Muscle layer of colon (tissue), 2 donors: ENCODE data around the gene INHBB.
"Not testable (repeated sequence)": the region's sequence is repeated elsewhere in the genome, so short reads cannot be mapped to it uniquely, and the experiment has no call there.

ENCODE experiments used
- H3K27ac ChIP-seq: one replicate; pipeline ENCODE4 v1.7.0; 2013; ENCODE audit warnings: low read depth, mild to moderate bottlenecking, low read length, moderate library complexity
- H3K27me3 ChIP-seq, 2 donors: one replicate each; pipeline ENCODE4 v1.7.0; 2013; ENCODE audit warnings: low read length in 2 of 2, mild to moderate bottlenecking in 2 of 2; ENCODE audit not compliant: insufficient read depth in 2 of 2, control insufficient read depth in 1 of 2
- H3K36me3 ChIP-seq: one replicate; pipeline ENCODE4 v1.7.0; 2013; ENCODE audit warnings: mild to moderate bottlenecking, low read length; ENCODE audit not compliant: insufficient read depth
- H3K4me1 ChIP-seq: one replicate; pipeline ENCODE4 v1.7.0; 2013; ENCODE audit warnings: mild to moderate bottlenecking, low read length; ENCODE audit not compliant: insufficient read depth
- H3K4me3 ChIP-seq, 2 donors: one replicate each; pipeline ENCODE4 v1.7.0; 2013; ENCODE audit warnings: low read length in 2 of 2, low read depth in 1 of 2, mild to moderate bottlenecking in 1 of 2, moderate library complexity in 1 of 2
- H3K9ac ChIP-seq: one replicate; pipeline ENCODE4 v1.7.0; 2013; ENCODE audit warnings: low read length
- H3K9me3 ChIP-seq: one replicate; pipeline ENCODE4 v1.7.0; 2013; ENCODE audit warnings: mild to moderate bottlenecking, low read length
- donor health status: abdominal sarcoma.
- donor health status: Adenocarcinoma of cecum.

The INHBB gene

DNA sequence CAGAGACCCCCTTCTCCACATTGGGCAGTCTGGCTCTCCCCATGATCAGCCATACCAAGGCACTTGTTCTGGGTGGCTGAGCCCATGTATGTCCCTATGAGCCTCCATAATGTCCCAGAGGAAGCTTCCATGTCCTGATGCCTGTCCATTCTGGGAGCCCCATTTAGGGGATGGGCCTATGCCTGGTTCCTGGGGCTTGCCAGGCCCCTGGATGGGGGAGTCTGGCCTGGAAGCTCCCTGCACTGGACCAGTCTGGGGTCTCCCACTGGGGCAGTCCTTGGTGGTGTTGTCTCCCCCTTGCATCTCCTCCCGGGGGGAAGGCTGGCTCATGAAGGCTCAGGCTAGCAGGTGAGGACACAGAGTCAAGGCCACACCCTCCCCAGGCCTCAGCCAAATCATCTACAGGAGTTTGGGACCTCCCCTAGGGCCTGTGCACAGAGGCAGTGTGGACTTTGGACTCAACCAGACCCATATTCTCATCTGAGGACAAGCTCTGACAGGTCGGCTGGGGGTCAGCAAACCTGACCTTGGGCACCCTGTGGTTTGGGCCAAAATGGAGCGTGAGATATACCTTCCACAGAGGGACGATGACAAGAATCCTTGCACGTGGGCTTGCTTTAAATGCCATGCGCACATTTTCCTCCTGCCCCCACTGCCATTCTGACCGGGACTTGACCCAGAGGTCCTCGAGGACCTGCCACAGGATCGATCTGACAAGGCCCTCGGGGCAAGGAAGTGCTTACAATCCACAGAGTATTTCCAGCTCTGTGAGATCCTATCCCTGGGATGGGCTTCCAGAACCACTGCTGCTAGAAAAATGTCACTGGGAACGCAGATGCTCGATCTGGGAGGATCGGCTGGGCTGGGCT, 38.8 kb downstream of the INHBB start:
- no peaks in the 10 kb centered on the region for H3K36me3 ChIP-seq
- no peak overlapping the region for H3K4me3 ChIP-seq
- H3K9me3 ChIP-seq: no peaks in the 10 kb centered on the region
- H3K9ac ChIP-seq: no peak overlapping the region
- no peak overlapping the region for H3K27ac ChIP-seq
- no peaks in the 10 kb centered on the region for H3K4me1 ChIP-seq
- no peaks in the 10 kb centered on the region for H3K27me3 ChIP-seq

- Histone ChIP-seq H3K9me3 (no peaks in the 10 kb centered on the region), H3K27ac (no peak overlapping the region), H3K9ac (no peak overlapping the region), H3K36me3 (no peaks in the 10 kb centered on the region), H3K27me3 (no peaks in the 10 kb centered on the region), H3K4me3 (no peak overlapping the region), H3K4me1 (no peaks in the 10 kb centered on the region)
Observed at GRCh38 chr2:120385355-120386127, 39.6 kb downstream of the INHBB start.

DNA sequence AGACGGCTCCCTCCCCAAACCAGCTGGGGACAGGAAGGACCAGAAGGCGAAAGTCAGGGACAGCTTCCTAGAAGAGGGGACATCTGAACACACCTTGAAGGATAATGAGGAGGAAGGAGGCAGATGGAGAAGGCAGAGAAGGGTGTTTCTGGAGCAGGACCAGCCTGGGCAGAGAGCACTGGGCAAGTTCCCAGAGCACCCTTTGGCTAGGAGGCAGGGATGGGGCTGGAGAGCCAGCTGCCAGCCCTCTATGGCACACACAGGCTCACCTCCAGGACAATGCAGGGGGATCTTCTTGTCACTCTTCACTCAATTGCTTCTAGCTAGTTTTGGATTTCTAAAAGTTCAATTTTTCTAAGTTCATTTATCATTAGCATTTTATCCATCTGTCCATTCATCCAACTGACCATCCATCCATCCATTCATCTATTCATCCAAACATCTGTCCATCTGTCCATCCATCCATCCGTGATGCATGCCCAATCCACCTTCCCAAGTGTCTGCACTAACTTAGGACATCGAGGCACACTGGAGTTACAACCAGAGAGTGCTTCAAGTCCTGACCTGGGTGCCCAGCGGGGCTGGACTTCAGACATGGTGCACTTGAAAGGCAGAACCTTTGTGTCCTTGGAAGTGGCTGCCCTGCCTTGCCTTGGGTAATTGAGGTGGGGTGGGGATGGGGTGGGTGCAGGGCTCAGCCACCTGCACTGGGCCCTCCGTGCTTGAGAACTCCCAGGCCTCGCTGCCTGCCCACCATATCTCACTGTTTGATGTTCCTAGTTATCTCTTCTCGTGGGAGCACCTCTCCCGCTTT, 42.5 kb downstream of the INHBB start:
- no peak overlapping the region for H3K9ac ChIP-seq
- H3K4me3 ChIP-seq: no peak overlapping the region
- H3K4me1 ChIP-seq: no peaks in the 10 kb centered on the region
- no peaks in the 10 kb centered on the region for H3K36me3 ChIP-seq
- no peak overlapping the region for H3K27ac ChIP-seq
- no peaks in the 10 kb centered on the region for H3K27me3 ChIP-seq
- no peaks in the 10 kb centered on the region for H3K9me3 ChIP-seq

GRCh38 chr2:120389036-120389391, 43.1 kb downstream of the INHBB start:
- no peak overlapping the region for H3K4me3 ChIP-seq
- no peaks in the 10 kb centered on the region for H3K9me3 ChIP-seq
- no peak overlapping the region for H3K9ac ChIP-seq
- H3K4me1 ChIP-seq: no peaks in the 10 kb centered on the region
- H3K36me3 ChIP-seq: no peaks in the 10 kb centered on the region
- no peaks in the 10 kb centered on the region for H3K27me3 ChIP-seq
- H3K27ac ChIP-seq: no peak overlapping the region

DNA sequence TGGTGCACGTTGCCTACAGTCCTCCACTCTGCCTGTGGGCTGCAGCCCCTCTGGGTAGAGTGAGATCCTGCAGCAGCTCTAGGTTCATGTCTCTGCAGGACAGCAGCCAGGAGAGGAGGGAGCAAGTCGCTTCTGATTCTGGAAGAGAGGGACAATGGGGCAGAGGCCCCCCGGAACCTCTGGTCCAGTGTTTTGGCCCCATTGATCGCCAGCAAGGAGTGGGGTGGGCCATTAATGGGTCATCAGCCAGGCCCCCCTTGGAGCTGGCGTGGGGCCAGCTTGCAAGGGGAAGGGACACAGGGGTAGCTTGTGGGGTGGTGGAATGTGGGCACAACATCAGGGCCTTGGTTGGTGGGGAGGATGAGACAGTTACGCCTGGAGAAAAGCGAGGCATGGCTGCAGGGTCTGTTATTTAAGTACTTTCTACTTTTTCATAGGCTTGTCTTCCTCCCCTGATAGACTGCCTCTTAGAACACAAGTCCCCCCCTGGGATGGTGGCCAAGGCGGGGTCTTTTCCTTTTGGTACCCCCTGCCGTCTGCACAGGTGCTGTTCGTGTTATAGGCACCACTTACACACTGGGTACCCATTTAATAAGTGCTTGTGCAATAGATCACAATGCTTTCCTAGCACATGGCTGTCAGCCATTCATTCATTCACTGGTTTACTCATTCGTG, 44.6 kb downstream of the INHBB start:
- Histone ChIP-seq H3K4me1 (no peaks in the 10 kb centered on the region), H3K4me3 (no peak overlapping the region), H3K27ac (no peak overlapping the region), H3K36me3 (no peaks in the 10 kb centered on the region), H3K27me3 (no peaks in the 10 kb centered on the region), H3K9ac (no peak overlapping the region), H3K9me3 (no peaks in the 10 kb centered on the region)

DNA sequence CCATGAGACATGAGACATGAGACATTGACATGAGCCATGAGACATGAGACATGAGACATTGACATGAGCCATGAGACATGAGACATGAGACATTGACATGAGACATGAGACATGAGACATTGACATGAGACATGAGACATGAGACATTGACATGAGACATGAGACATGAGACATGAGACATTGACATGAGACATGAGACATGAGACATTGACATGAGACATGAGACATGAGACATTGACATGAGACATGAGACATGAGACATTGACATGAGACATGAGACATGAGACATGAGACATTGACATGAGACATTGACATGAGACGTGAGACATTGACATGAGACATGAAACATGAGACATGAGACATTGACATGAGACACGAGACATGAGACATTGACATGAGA, 45.4 kb downstream of the INHBB start:
- H3K27ac ChIP-seq, H3K36me3 ChIP-seq, H3K4me1 ChIP-seq, H3K9me3 ChIP-seq, H3K9ac ChIP-seq, H3K27me3 ChIP-seq, H3K4me3 ChIP-seq: not testable (repeated sequence)

- no peaks in the 10 kb centered on the region for H3K9me3 ChIP-seq
- H3K27me3 ChIP-seq: peaks cover 0 to 9% of the 10 kb centered on the region in 2 donors
- H3K36me3 ChIP-seq: no peaks in the 10 kb centered on the region
- H3K4me1 ChIP-seq: no peaks in the 10 kb centered on the region
- H3K9ac ChIP-seq: no peak overlapping the region
- no peak overlapping the region for H3K4me3 ChIP-seq
- H3K27ac ChIP-seq: no peak overlapping the region
Observed at GRCh38 chr2:120391911-120392665, 46.2 kb downstream of the INHBB start.

GRCh38 chr2:120392923-120393322, 47.0 kb downstream of the INHBB start:
- Histone ChIP-seq H3K4me3 (no peak overlapping the region), H3K27me3 (peaks cover 0 to 9% of the 10 kb centered on the region in 2 donors), H3K36me3 (no peaks in the 10 kb centered on the region), H3K9me3 (no peaks in the 10 kb centered on the region), H3K4me1 (no peaks in the 10 kb centered on the region), H3K9ac (no peak overlapping the region), H3K27ac (no peak overlapping the region)

DNA sequence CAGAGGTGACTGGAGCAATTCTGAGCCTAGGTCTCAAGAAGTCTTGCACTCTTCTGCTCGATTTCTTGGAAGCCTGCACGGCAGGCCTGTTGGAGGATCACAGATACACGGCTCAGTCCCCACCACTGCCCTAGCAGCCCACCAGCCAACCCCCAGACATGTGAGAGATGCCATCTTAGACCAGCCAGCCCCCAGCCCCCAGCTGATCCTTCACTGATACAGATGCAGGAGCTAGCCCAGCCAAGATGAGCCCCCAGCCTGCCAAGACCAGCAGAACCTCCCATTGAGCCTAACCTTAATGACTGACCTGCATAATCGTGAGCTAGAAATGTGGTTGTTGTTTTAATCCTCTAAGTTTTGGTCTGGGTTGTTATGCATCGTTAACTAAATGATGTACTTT, 47.5 kb downstream of the INHBB start:
- peaks cover 0 to 9% of the 10 kb centered on the region in 2 donors for H3K27me3 ChIP-seq
- no peaks in the 10 kb centered on the region for H3K36me3 ChIP-seq
- H3K27ac ChIP-seq: no peak overlapping the region
- H3K4me1 ChIP-seq: no peaks in the 10 kb centered on the region
- no peaks in the 10 kb centered on the region for H3K9me3 ChIP-seq
- no peak overlapping the region for H3K4me3 ChIP-seq
- no peak overlapping the region for H3K9ac ChIP-seq

DNA sequence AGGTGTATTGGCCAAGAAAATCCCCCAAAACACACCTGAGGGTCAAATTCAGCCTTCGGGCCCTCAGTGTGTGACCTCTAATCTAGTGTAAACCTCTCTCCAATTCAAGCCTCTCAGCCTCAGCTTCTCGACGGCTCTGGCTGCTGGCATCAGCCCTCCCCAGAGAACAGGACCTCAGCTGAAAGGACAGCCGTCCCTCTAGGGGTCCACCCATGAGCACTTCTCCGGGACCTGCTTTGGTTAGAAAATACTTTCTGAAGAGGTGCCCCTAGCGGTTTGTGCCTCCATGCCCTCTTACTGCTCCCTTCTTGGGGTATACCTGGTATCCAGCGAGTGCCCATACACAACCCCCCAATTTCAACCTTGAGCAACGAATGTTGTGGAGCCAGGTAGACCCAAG, 48.8 kb downstream of the INHBB start:
- H3K36me3 ChIP-seq: no peaks in the 10 kb centered on the region
- H3K4me3 ChIP-seq: no peak overlapping the region
- H3K27me3 ChIP-seq: peaks cover 0 to 9% of the 10 kb centered on the region in 2 donors
- H3K27ac ChIP-seq: no peak overlapping the region
- H3K4me1 ChIP-seq: no peaks in the 10 kb centered on the region
- no peak overlapping the region for H3K9ac ChIP-seq
- H3K9me3 ChIP-seq: no peaks in the 10 kb centered on the region
